ENCODE results near the gene C1orf198. TPM values are rescaled to one million over a fixed set of nuclear protein-coding genes. Genes with fewer than 3 reads are reported as not detected.

Gene C1orf198
- polyA plus RNA-seq, 3 donors, result 1.3 to 2.7 (median 1.6) TPM

DNA sequence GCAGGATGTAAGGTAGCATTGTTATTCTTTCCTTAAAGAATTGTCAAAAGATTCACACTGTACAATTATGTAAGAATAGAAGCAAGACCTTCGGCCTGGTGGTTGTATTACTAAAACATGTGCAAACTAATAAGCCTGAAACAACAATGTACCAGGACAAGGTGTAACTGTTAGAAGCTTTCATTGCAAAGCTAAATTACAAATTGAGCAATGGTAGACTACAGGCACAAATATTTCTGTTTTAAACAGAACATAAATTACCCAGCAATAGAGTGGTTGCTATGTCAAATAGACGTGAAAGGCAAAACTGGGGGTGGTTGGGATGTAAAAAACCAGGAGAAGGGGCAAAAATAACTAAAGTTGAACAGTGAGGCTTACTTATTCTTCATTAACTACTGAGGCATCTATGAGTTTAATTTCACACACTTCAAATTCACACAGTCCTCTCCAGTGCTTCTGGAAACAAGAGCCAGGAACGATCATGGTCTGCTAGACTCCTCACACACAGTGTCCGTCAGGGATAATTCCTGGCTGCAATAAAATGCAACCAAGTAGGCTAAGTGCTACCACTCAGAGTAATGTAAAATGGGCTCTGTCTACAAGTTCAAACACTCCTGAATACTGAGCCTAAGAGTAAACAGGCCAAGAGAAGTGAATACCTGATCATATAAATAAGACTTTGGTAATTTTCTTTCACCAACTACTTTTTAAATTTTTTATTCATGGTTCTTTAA, 39.3 kb upstream of the C1orf198 start:
- peaks cover 81 to 90% of the 10 kb centered on the region in 2 donors for H3K36me3 Mint-ChIP-seq
- Histone ChIP-seq H3K79me2 (ENCODE audit: insufficient read depth, low read length) (no peaks in the 10 kb centered on the region), H3K9ac (ENCODE audit: insufficient read depth, low read length, poor library complexity, severe bottlenecking) (no peak overlapping the region), H3K4me3 (replicated peaks in 1 of 3; ENCODE audit: low read depth in 2 of 3, low read length in 3 of 3) (no peak overlapping the region), H3K4me1 (ENCODE audit: control insufficient read depth in 1 of 2, insufficient read depth in 2 of 2, low read length in 2 of 2) (no peaks in the 10 kb centered on the region), H3K27ac (ENCODE audit: low read depth in 1 of 2, low read length in 2 of 2) (no peak overlapping the region), H3K4me2 (replicated peaks; ENCODE audit: extremely low read depth, low read length, poor library complexity, severe bottlenecking) (no peak overlapping the region), H3K9me3 (replicated peaks in 1 of 2; ENCODE audit: control insufficient read depth in 1 of 2, insufficient read depth in 1 of 2, low read length in 2 of 2) (no peaks in the 10 kb centered on the region), H4K20me1 (ENCODE audit: insufficient read depth, low read length) (no peaks in the 10 kb centered on the region), H3K36me3 (replicated peaks in 1 of 2; ENCODE audit: control insufficient read depth in 1 of 2, insufficient read depth in 2 of 2, low read length in 2 of 2) (peaks cover 82 to 93% of the 10 kb centered on the region in 2 donors), H3K27me3 (ENCODE audit: control insufficient read depth in 2 of 2, insufficient read depth in 2 of 2, low read length in 2 of 2) (no peaks in the 10 kb centered on the region), H2AFZ (ENCODE audit: insufficient read depth, low read depth, low read length, poor library complexity, severe bottlenecking) (no peak overlapping the region)
- H3K27me3 Mint-ChIP-seq (ENCODE audit: low read depth in 3 of 3), result no peaks in the 10 kb centered on the region
- 100% methylated on average over 2 of the region's 4 CpGs for WGBS (ENCODE audit: insufficient coverage)
- H3K4me1 Mint-ChIP-seq, result no peaks in the 10 kb centered on the region
- no peak overlapping the region for H3K27ac Mint-ChIP-seq
- no peak overlapping the region for H3K4me3 Mint-ChIP-seq
- TF ChIP-seq, protein P1, sequence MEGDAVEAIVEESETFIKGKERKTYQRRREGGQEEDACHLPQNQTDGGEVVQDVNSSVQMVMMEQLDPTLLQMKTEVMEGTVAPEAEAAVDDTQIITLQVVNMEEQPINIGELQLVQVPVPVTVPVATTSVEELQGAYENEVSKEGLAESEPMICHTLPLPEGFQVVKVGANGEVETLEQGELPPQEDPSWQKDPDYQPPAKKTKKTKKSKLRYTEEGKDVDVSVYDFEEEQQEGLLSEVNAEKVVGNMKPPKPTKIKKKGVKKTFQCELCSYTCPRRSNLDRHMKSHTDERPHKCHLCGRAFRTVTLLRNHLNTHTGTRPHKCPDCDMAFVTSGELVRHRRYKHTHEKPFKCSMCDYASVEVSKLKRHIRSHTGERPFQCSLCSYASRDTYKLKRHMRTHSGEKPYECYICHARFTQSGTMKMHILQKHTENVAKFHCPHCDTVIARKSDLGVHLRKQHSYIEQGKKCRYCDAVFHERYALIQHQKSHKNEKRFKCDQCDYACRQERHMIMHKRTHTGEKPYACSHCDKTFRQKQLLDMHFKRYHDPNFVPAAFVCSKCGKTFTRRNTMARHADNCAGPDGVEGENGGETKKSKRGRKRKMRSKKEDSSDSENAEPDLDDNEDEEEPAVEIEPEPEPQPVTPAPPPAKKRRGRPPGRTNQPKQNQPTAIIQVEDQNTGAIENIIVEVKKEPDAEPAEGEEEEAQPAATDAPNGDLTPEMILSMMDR (IDR thresholded peaks at IDR 0.05), result no peak
- no peaks in the 10 kb centered on the region for H3K9me3 Mint-ChIP-seq
- DNase-seq, result no peak
- intact Hi-C loops (cut with micrococcal nuclease), result no loop called here

DNA sequence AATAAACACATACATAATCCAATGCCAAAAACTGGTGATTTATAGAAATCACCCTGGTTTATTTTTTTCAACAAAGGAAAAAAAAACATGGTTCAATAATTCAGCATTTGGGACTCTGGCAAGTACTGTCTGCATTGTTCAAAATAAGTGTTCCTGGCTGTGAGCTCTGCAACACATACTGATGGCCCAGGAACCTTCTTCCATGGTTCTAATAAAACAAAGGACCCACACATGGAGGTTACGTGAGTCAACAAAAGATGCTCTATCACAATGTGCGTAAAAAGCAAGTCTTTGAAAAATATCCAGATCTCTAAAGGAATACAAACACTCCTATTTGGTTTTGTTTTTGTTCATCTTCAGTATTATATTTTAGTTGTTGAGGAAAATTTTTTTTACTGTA, 37.9 kb upstream of the C1orf198 start:
- no peaks in the 10 kb centered on the region for H3K27me3 ChIP-seq (ENCODE audit: control insufficient read depth in 2 of 2, insufficient read depth in 2 of 2, low read length in 2 of 2)
- no peak for DNase-seq
- H3K27me3 Mint-ChIP-seq (ENCODE audit: low read depth in 3 of 3), result no peaks in the 10 kb centered on the region
- H3K4me1 Mint-ChIP-seq, result no peaks in the 10 kb centered on the region
- H3K4me3 Mint-ChIP-seq, result no peak overlapping the region
- intact Hi-C loops (cut with micrococcal nuclease), result no loop called here
- WGBS (ENCODE audit: insufficient coverage), result no CpG with 5 or more reads among the region's 2 CpGs
- H3K9ac ChIP-seq (ENCODE audit: insufficient read depth, low read length, poor library complexity, severe bottlenecking), result no peak overlapping the region
- peaks cover 71 to 91% of the 10 kb centered on the region in 2 donors for H3K36me3 ChIP-seq (replicated peaks in 1 of 2; ENCODE audit: control insufficient read depth in 1 of 2, insufficient read depth in 2 of 2, low read length in 2 of 2)
- no peak overlapping the region for H3K27ac Mint-ChIP-seq
- no peaks in the 10 kb centered on the region for H3K4me1 ChIP-seq (ENCODE audit: control insufficient read depth in 1 of 2, insufficient read depth in 2 of 2, low read length in 2 of 2)
- no peak overlapping the region for H3K27ac ChIP-seq (ENCODE audit: low read depth in 1 of 2, low read length in 2 of 2)
- H2AFZ ChIP-seq (ENCODE audit: insufficient read depth, low read depth, low read length, poor library complexity, severe bottlenecking), result no peak overlapping the region
- no peaks in the 10 kb centered on the region for H3K79me2 ChIP-seq (ENCODE audit: insufficient read depth, low read length)
- H3K9me3 ChIP-seq (replicated peaks in 1 of 2; ENCODE audit: control insufficient read depth in 1 of 2, insufficient read depth in 1 of 2, low read length in 2 of 2), result no peaks in the 10 kb centered on the region
- TF ChIP-seq, protein P1 (IDR thresholded peaks at IDR 0.05), result no peak
- no peak overlapping the region for H3K4me2 ChIP-seq (replicated peaks; ENCODE audit: extremely low read depth, low read length, poor library complexity, severe bottlenecking)
- H3K9me3 Mint-ChIP-seq, result no peaks in the 10 kb centered on the region
- H3K36me3 Mint-ChIP-seq, result peaks cover 70 to 86% of the 10 kb centered on the region in 2 donors
- H4K20me1 ChIP-seq (ENCODE audit: insufficient read depth, low read length), result no peaks in the 10 kb centered on the region
- no peak overlapping the region for H3K4me3 ChIP-seq (replicated peaks in 1 of 3; ENCODE audit: low read depth in 2 of 3, low read length in 3 of 3)

All from CD14-positive monocyte (primary cell).